Limb (tissue), 2 donors: ENCODE data around the gene DNAH2.
A peak's percentile ranks its signal among the peaks of the same experiment; 100 is the strongest.

Source experiments
- DNase-seq, 2 donors: peaks; one replicate each; pipeline ENCODE4 v3.0.0-alpha.2; 2016; ENCODE audit errors: extremely low spot score in 2 of 2

Gene DNAH2

DNA sequence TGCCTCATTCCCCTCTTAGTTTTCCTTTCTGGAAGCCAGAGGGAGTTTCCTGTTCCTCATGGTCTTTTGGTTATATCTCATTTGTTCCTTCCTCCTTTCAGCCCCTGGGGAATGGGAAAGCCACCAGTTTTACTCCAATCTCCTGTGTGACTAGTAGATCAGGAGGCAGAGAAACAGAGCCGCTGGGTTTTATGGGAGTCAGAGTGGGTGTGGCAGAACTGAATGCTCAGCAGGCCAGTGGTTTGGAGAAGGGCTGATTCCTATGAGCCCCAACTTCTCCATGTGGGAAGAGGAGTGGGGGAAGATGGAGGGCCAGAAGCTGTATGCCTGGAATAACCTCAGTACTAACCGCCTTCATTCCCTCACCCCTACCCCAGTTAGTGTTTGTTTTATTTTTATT is 4.1 kb downstream of the DNAH2 start:
- DNase-seq, result no peak

DNA sequence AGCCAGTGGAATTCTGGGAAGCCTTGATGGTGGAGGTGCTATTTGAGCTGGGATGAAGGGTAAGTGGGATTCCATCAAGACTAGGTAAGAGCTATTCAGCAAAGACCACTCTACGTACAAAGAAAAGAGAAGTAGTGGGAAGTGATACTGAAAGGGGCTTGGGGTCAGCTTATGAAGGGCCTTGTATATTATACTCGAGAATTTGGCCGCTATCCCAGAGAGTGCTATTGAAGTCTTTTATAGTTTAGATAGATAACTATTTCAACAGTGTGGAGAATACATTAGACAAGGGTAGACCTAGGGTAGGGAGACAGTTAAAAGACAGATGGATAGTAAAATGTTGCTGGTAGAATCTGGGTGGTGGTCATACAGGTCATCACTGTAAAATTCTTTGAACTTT is 10.3 kb downstream of the DNAH2 start:
- no peak for DNase-seq

DNA sequence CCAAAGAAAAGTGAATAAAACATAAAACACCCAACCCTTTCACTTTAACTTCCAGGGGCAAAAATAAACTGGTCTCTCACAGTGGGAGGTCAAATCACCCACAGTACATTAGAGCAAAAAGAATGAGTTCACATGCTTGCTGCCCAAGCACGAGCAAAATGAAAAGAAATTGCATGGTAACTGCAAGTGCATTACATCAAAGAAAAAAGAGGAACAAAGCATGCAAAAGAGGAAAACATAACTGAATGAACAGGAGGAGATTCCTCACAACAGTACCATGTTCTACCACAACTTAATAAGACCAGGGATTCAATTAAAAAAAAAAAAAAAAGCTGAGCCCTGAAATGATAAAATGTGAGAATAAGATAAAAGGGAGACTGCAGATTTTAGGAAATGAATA is 12.3 kb downstream of the DNAH2 start:
- DNase-seq, result no peak

DNA sequence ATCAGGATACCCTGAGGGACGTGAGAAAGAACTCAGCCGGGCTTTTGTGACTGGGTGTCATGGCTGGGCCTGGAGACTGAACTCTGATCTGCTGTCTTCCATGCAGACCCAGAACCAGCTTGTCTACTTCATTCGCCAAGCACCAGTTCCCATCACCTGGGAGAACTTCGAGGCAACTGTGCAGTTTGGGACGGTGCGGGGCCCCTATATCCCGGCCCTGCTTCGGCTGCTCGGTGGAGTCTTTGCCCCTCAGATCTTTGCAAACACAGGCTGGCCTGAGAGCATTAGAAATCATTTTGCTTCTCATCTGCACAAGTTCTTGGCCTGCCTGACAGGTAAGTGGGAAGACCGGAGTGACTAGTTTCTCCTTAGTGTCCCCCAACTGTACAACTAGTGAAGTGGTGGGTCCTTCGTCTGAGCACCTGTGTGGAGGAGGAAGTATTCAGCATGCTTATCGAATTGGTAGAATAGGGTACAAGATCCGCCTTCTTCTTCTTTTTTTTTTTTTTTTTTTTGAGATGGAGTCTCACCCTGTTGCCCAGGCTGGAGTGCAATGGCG is 15.5 kb downstream of the DNAH2 start:
- no peak for DNase-seq

DNA sequence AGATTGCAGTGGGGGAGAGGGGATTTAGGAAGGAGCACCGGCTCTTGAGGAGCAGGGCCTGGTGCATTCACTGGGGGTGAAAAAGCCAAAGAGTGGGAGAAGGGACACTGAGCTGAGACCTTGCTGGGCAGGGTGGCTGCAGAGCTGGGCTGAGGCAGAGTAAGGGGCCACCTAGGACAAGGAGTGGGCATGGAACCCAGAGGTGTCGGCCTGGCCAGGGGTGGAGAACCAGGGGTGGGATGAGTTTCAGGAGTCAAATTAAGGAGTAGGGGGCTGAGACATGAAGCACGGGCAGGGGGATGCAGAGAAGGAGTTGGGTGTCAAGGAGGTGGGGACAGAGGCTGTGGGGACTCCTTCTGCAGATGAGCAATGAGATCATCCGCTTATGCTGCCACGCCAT is 20.1 kb downstream of the DNAH2 start:
- DNase-seq, result no peak

DNA sequence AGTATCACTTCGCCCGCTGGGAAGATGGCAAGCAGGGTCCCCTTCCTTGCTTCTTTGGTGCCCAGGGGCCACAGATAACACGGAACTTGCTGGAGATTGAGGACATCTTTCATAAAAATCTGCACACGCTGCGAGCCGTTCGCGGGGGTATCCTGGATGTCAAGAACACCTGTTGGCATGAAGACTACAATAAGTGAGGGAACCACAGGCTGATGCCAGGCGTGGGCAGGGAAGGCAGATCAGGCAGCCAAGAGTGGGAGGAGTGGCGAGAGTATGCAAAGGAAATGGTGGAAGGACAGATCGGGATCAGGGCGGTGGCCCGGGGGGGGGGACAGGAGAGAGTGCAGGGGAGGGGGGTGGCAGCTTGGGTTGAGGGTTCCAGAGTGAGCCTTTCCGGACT is 22.2 kb downstream of the DNAH2 start:
- DNase-seq, result no peak

DNA sequence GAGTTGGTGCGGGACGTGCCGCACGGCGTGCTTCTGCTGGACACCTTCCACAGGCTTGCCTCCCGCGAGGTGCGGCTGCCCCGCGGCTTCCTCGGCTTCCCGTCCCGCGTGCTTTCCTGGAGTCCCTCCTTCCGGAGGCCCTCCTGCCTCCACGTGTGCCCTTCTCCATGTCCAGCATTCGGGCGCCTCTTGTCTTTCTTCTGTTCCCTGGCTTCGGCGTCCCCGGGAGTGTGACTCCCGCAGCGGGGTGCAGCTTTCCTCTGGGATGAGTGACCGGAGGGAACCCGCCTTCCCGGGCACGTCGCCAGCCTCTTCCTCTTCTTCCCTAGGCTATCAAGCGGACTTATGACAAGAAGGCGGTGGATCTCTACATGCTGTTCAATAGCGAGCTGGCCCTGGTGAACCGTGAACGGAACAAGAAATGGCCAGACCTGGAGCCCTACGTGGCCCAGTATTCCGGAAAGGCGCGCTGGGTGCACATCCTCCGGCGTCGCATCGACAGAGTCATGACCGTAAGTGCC is 23.0 kb downstream of the DNAH2 start:
- no peak for DNase-seq

DNA sequence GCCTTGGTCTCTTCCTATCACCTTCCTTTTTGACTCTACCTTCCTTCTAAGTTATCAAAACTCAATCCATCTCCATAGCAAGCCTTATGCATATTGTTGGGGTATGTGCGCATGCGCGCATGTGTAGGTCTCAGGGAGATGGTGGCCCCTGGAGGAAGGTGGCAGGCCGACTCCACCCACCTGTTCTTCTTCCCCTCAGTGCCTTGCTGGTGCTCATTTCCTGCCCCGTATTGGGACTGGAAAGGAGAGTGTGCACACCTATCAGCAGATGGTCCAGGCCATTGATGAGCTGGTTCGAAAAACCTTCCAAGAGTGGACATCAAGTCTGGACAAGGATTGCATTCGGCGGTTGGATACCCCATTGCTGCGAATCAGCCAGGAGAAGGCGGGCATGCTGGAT is 25.2 kb downstream of the DNAH2 start:
- no peak for DNase-seq

DNA sequence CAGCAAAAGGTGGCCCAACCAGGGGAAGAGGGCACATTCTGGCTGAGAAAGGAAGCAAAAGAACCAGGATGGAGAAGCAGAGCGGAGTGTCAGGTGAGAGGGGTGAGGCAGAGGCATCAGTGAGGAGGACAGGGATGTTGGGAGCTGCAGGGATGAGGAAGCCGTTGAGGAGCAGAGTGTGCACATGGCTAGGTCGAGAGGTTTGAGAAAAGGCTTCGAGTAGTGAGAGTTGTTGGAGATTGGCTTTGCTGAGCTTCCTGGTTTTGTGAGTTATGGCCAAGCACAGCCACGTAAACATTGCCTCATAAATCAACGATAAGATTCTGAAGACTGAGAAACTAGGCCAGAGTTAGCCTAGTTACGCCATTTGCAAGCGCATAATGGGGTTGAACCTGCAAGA is 26.9 kb downstream of the DNAH2 start:
- DNase-seq, result no peak

DNA sequence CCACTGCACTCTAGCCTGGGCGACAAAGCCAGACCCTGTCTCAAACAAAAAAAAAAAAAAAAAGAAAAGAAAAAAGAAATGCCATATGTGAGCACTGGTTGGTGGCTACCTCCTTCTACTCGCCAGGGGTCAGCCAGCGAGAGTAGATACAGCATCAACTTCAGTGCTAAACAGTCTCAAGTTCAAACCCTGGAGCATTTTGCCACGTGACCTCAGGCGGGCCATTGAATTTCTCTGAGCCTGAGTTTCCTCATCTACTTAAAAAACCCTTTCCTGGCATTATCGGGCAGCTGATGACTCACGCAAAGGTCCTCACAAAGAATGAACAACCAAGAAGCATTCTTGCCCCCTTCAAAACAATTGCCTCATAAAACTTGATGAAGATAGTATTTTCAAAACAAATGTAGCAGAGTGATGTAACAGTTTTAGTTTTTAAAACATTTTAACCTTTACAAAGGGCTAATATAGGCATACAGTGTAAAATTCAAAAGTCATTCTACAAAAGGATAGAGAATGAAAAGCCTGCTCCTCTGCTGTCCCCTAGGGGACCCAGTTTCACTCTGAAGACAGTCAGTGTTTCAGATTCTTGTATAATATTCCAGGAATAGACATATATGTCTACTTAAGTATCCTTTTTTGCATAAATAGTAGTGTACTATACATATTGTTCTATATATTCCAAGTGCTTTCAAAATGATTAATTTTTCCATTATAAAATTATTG is 28.4 kb downstream of the DNAH2 start:
- DNase-seq, result no peak

DNA sequence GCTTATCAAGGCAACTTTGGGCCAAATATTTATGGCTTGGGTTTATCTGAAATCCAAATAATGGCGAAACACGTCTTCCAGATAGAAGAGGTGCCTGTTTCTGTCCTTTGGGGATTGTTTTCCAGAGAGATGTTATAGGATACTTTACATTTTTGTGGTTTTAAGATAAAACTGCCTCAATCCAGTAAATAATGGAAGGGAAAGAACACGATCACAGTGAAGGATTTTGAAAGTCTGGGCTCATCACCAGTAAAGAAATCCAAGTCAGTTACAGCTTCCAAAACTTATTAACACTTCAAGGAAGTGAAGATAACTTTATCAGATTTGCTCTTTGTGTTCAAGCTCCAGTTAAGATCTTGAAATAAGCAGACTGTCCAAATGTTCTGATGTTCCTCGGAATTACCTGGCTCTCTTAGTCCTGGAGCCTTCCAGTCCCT is 30.1 kb downstream of the DNAH2 start:
- DNase-seq, result no peak

DNA sequence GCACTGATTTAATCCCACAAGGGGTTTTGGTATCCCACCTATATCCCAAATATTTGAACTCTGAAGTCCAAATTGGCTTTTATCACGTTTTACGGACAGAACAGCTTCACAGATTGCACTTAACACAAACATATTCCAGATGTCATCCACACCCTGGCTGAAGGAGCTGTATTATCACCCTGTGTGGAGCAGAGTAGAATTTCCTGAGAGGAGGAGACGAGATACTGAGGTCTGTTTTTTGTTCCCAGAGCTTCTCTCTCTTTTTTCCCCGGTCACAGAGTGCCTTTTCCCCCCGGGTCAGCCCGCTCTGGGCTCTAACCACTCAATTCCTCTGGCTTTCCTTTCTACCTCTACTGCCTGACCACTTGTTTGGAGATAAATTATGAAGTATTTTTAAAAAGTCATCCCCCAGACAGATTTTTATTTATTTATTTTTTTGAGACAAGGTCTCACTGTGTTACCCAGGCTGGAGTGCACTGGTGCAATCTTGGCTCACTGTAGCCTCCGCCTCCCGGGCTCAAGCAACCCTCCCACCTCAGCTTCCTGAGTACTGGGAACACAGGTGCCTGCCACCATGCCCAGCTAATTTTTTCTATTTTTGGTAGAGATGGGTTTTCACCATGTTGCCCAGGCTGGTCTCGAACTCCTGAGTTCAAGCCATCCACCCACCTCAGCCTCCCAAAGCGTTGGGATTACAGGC is 30.7 kb downstream of the DNAH2 start:
- DNase-seq, result no peak

DNA sequence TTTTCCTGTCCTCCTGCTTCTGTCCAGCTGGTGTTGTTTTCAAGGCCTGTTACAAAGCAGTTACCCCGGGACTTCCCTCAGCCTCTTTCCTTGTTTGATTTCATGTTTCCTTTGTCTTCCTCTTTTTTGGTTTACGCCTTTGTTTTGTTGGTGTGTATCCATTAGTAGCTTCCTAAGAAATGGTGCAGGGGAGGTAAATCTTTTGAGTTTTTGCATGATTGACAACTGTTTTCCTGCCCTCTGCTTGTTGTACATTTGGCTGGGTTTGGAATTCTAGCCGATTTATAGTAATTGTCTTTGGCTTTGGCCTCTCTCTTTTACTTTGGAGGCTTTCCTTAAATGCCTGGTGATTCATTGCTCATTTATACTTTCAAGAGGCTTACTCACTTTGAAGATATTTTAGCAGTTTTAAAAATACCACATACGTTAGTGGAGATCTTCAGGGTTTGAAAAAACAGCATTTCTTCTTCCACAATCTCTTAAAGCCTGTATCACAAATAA is 32.8 kb downstream of the DNAH2 start:
- no peak for DNase-seq

DNA sequence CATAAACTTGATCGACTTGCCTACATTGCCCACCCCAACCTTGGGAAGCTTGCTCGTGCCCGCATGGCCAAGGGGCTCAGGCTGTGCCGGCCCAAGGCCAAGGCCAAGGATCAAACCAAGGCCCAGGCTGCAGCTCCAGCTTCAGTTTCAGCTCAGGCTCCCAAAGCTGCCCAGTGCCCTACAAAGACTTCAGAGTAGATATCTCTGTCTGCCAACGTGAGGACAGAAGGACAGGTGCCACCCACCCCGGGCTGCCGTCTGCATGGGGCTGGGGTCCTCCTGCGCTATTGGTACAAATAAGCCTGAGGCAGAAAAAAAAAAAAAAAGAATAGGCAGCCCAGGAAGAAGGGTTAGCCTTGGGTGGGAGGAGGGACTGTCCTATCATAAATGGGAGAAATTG is 37.1 kb downstream of the DNAH2 start:
- no peak for DNase-seq

DNA sequence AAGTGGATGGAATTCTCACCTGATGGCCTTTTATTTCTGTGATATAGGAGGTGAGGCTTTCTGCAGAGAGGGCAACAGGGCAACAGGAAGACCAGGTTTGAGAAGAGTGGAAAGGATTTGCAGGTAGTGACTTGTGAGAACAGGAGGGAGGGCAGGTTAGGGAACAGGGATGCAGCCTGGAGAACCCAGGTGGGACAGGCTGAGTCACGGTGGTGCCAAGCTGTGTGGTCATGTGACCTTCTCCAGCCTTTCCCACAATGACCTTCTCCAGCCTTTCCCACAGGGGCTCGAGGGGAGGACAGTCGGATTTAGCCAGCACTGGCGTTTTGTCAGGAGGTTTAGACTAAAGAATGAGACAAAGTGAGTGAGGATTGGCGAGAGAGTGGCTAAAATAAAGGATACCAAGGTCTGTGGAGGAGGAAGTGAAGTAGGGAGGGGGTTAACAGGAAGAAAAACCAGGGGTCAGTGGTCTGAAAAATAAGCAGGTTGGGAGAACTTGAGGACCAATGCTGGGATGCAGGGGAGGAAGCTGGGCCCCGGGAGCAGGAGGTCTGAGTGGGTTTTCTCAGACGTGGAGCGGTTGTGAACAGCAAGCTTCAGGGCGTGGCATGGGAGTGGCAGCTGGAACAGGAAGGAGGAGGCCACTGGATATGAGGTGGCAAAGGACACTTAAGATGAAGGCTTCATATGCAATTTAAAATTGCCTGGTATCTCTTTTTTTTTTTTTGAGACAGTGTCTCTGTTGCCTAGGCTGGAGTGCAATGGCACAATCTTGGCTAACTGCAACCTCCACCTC is 37.7 kb downstream of the DNAH2 start:
- DNase-seq, result no peak

DNA sequence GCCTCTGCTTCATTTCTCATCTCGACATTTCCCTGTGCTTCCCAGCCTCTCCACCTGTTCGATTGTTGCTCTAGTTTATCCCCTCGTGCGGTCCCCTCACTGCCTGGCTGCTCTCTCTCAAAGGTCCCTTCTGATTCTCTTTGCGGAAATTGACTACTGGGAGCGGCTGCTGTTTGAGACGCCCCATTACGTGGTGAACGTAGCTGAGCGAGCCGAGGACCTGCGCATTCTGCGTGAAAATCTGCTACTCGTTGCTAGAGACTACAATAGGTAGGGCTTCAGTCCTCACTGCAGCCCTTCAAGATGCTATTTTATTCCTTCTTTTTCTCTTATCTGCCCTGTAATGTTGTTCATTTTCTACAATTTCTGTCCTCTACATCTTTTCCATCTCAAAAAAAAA is 39.4 kb downstream of the DNAH2 start:
- no peak for DNase-seq

DNA sequence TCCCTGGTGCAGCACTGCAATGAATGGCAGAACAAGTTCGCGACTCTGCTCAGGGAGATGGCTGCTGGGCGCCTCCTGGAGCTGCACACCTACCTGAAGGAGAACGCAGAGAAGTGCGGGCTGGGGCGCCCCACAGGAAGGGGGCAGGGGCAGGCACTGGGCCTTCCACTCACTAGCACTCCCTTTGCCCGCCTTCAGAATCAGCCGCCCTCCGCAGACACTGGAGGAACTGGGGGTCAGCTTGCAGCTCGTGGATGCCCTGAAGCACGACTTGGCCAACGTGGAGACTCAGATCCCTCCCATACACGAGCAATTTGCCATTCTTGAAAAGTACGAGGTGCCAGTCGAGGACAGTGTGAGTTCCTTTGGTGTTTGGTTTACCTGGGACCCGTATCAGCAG is 46.4 kb downstream of the DNAH2 start:
- no peak for DNase-seq

DNA sequence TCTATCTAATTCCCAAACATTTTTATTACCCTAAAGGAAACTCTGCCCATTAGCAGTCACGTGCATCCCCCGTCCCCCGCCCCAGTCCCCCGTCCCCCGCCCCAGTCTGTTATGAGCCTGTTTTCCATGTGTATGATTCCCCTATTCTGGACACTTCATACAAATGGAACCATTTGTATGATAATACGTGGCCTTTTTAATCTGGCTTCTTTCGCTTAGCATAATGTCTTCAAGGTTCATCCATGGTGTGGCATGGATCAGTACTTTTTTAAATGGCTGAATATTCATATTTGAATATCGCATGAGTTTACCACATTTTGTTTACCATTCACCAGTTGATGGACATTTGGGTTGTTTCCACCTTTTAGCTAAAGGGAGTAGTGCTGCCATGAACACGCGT is 49.5 kb downstream of the DNAH2 start:
- no peak for DNase-seq

DNA sequence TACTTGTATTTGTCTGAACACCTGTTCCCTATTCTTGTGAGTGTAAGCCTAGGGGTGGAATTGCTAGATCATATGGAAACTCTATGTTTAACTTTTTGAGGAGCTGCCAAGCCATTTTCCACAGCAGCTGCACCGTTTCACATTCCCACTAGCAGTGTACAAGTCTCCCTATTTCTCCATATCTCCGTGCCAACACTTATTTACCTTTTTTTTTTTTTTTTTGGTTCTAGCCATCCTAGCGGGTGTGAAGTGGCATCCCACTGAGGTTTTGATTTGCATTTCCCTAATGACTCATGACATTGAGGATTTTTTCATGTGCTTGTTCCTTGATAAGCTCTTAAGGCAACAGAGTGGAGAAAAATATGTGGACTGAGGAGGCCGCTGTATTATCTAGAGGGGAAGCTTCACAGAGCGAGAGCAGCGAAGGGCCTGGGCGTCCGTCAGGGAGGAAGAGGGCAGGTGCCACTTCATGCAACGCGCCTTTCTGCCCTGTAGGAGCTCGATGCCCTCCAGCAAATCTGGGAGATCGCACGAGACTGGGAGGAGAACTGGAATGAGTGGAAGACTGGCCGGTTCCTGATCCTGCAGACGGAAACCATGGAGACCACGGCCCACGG is 50.0 kb downstream of the DNAH2 start:
- peak; percentile 36 to 60 for DNase-seq

DNA sequence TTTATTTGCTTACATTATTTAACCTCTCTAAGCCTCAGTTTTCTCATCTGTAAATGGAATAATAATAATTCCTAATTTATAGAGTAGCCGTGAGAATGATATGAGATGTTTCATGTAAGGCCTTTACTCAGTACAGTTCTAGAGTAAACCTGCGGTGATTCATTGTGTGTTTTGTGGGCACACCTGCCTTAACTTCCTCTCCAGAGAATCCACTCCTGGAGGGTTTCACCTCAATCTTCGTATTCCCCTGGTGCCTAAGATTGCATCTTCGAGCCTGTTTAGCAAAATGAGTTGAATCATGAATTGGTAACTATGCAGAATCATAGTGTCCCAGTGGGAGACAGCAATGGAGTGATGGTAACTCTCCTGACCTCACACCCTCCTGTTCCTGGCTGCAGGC is 52.3 kb downstream of the DNAH2 start:
- DNase-seq, result no peak

DNA sequence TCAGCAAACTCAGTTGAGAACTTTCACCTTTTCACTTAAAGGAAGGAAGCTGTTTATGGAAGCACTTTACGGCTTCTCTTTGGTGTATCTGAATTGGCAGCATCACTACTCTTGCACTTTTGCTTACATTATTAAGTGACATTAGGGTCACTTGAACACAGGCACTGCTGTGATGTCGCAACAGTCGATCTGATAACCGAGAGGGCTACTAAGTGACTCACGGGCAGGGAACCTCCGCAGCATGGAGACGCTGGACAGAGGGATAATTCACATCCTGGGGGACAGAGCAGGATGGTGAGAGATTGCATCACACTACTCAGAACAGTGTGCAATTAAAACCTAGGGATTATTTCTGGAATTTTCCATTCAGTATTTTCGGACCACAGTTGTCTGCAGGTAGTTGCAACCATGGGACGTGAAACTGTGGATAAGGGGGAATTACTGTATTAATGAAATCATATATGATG is 56.5 kb downstream of the DNAH2 start:
- no peak for DNase-seq
